Nephron (organoid): ENCODE results near the gene LEFTY1.

Source experiments
- H3K27ac Mint-ChIP-seq, 3 experiments: 2 replicates each; pipeline ENCODE4 v1.8.0; 2020; ENCODE audit warnings: mixed read lengths in 3 of 3, mild to moderate bottlenecking in 2 of 3, moderate library complexity in 1 of 3
- H3K27me3 Mint-ChIP-seq: 2 replicates; pipeline ENCODE4 v1.8.0; 2021; ENCODE audit warnings: low read depth, mild to moderate bottlenecking, moderate library complexity, mixed read lengths
- H3K36me3 Mint-ChIP-seq: 2 replicates; pipeline ENCODE4 v1.8.0; 2020; ENCODE audit warnings: low read depth, mixed read lengths
- H3K4me1 Mint-ChIP-seq: 2 replicates; pipeline ENCODE4 v1.8.0; 2020; ENCODE audit warnings: mixed read lengths
- H3K4me3 Mint-ChIP-seq, 3 experiments: 2 replicates each; pipeline ENCODE4 v1.8.0; 2020; ENCODE audit warnings: mild to moderate bottlenecking in 3 of 3, mixed read lengths in 3 of 3, moderate library complexity in 2 of 3
- H3K9me3 Mint-ChIP-seq: 2 replicates; pipeline ENCODE4 v1.8.0; 2020; ENCODE audit warnings: mixed read lengths
- TF ChIP-seq, protein P1 (sequence below), 3 experiments: fragments of 200-600 bp; sonication (generic); IDR thresholded peaks; one replicate each; pipeline ENCODE4 v1.5.0; 2021; ENCODE audit warnings: antibody characterized with exemption in 3 of 3; ENCODE audit not compliant: unreplicated experiment in 3 of 3

Gene LEFTY1

DNA sequence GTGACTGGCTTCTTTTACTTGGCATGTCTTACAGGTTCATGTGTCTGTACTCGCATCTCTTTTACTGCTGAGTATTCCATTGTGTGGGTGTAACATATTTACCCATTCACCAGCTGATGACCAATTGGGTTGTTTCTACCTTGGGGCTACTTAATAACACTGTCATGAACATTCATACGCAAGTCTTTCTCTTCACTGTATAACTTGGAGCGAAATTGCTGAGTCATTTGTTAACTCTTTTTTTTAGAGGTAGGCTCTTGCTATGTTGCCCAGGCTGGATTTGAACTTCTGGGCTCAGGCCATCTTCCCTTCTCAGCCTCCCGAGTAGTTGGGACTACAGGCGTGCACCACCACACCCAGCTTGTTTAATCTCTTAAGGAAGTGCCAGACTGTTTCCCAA lies 28.6 kb upstream of the LEFTY1 start:
- H3K27ac Mint-ChIP-seq = peak overlapping the region in 1 of 3 experiments; percentile 38
- no peaks in the 10 kb centered on the region for H3K9me3 Mint-ChIP-seq
- no peak overlapping the region for H3K4me3 Mint-ChIP-seq
- H3K36me3 Mint-ChIP-seq = peaks cover 39% of the 10 kb centered on the region
- TF ChIP-seq, protein P1, sequence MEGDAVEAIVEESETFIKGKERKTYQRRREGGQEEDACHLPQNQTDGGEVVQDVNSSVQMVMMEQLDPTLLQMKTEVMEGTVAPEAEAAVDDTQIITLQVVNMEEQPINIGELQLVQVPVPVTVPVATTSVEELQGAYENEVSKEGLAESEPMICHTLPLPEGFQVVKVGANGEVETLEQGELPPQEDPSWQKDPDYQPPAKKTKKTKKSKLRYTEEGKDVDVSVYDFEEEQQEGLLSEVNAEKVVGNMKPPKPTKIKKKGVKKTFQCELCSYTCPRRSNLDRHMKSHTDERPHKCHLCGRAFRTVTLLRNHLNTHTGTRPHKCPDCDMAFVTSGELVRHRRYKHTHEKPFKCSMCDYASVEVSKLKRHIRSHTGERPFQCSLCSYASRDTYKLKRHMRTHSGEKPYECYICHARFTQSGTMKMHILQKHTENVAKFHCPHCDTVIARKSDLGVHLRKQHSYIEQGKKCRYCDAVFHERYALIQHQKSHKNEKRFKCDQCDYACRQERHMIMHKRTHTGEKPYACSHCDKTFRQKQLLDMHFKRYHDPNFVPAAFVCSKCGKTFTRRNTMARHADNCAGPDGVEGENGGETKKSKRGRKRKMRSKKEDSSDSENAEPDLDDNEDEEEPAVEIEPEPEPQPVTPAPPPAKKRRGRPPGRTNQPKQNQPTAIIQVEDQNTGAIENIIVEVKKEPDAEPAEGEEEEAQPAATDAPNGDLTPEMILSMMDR (IDR thresholded peaks at IDR 0.05; ENCODE audit: unreplicated experiment in 3 of 3) = no peak
- H3K4me1 Mint-ChIP-seq = peaks cover 12% of the 10 kb centered on the region
- peaks cover 3% of the 10 kb centered on the region for H3K27me3 Mint-ChIP-seq

DNA sequence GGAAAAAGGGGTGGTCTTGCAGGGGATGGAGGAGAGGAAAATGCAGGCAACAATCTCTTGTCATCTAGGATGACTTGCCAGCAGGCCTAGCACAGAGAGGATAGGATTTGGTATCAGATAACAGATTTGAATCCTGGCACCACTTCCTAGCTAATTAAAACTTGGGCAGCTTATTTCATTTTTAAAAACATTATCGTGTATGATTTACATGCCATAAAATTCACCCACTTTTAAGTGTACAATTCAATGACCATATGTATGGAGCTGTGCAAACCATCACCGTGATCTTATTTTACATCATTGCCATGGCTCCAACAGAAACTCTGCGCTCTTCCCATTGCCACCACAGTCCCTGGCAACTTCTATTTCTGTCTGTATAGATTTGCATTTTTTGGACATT lies 28.2 kb upstream of the LEFTY1 start:
- no peak overlapping the region for H3K27ac Mint-ChIP-seq

DNA sequence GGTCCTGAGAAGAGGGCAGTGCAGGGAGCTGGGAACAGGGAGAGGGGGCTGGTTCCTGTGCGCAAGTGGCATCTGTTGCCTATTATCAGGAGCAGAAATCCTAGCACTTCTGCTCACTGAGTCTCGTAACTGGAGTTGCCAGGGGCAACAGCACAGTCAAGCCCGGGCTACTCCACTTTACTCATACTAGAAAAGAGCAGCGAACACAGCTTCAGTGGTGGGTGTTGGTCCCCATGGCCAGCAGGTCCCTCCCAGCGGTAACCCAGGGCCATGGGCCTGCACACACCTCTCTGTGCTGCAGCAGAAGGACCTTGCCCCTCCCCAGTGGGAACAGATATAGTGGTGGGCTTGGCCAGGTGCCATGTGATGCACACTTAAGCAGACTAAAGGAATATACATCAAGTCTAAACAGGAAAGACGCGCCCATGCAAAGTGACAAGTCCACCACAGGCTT lies 26.6 kb upstream of the LEFTY1 start:
- peaks cover 6% of the 10 kb centered on the region for H3K27me3 Mint-ChIP-seq
- H3K36me3 Mint-ChIP-seq = peaks cover 40% of the 10 kb centered on the region
- TF ChIP-seq, protein P1 (IDR thresholded peaks at IDR 0.05; ENCODE audit: unreplicated experiment in 3 of 3) = no peak
- no peaks in the 10 kb centered on the region for H3K9me3 Mint-ChIP-seq
- H3K4me3 Mint-ChIP-seq = no peak overlapping the region
- H3K27ac Mint-ChIP-seq = no peak overlapping the region
- peaks cover 12% of the 10 kb centered on the region for H3K4me1 Mint-ChIP-seq

More for the DNA sequence above, 28.2 kb upstream of the LEFTY1 start:
- H3K27me3 Mint-ChIP-seq = peaks cover 3% of the 10 kb centered on the region
- H3K4me1 Mint-ChIP-seq = peaks cover 12% of the 10 kb centered on the region
- H3K4me3 Mint-ChIP-seq = no peak overlapping the region
- peaks cover 40% of the 10 kb centered on the region for H3K36me3 Mint-ChIP-seq
- TF ChIP-seq, protein P1 (IDR thresholded peaks at IDR 0.05; ENCODE audit: unreplicated experiment in 3 of 3) = no peak
- no peaks in the 10 kb centered on the region for H3K9me3 Mint-ChIP-seq

DNA sequence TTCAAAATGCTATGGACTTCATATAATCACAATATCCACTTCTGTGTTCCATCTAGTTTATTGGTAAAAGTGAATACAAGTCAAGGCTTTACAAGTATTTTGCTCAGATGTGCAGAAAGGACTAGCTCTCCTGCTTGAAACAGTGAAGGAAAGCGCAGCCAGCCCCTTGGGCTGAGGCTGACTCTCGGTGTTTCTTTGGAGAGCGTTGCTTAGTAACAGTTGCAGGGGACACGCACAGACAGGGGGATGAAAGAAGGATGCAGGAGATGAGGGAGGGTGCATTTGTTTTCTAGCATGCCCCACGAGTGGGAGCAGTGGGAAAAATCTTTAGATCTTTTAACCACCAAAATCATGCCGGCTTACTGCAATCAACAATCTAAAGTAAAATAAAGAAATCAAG lies 26.0 kb upstream of the LEFTY1 start:
- no peak overlapping the region for H3K27ac Mint-ChIP-seq
- H3K9me3 Mint-ChIP-seq = no peaks in the 10 kb centered on the region
- H3K4me1 Mint-ChIP-seq = peaks cover 11% of the 10 kb centered on the region

DNA sequence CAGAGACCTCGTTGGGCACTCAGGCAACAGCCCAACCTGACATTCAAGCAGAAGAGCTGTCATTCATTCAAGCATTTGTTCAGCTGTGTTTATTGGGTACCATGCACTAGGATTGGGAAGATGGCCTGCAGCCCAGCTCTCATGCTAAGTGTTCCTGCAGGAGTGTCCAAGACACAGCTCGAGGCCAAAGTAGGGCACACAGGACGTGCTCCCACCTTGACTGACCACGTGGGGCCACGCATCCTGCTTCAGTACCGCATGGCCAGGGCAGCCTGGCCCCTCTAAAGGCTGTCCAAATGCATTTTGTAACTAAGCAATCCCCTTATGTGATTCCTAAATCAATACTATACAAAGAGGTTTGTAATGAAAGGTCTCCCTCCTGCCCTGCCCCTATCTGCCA lies 25.4 kb upstream of the LEFTY1 start:
- H3K4me3 Mint-ChIP-seq = no peak overlapping the region
- H3K27me3 Mint-ChIP-seq = peaks cover 4% of the 10 kb centered on the region
- no peak overlapping the region for H3K27ac Mint-ChIP-seq
- no peaks in the 10 kb centered on the region for H3K9me3 Mint-ChIP-seq
- TF ChIP-seq, protein P1 (IDR thresholded peaks at IDR 0.05; ENCODE audit: unreplicated experiment in 3 of 3) = no peak
- peaks cover 7% of the 10 kb centered on the region for H3K4me1 Mint-ChIP-seq
- peaks cover 33% of the 10 kb centered on the region for H3K36me3 Mint-ChIP-seq

More for the DNA sequence above, 26.0 kb upstream of the LEFTY1 start:
- Mint-ChIP-seq H3K4me3 (no peak overlapping the region), H3K36me3 (peaks cover 38% of the 10 kb centered on the region), H3K27me3 (peaks cover 6% of the 10 kb centered on the region)
- TF ChIP-seq, protein P1 (IDR thresholded peaks at IDR 0.05; ENCODE audit: unreplicated experiment in 3 of 3) = no peak
